ENCODE results near the gene GPR26. TPM values are rescaled to one million over a fixed set of nuclear protein-coding genes. Genes with fewer than 3 reads are reported as not detected.
"Not testable (repeated sequence)": the region's sequence is repeated elsewhere in the genome, so short reads cannot be mapped to it uniquely, and the experiment has no call there.

The GPR26 gene
- total RNA-seq, 1 donor from 2014 or later = not detected

DNA sequence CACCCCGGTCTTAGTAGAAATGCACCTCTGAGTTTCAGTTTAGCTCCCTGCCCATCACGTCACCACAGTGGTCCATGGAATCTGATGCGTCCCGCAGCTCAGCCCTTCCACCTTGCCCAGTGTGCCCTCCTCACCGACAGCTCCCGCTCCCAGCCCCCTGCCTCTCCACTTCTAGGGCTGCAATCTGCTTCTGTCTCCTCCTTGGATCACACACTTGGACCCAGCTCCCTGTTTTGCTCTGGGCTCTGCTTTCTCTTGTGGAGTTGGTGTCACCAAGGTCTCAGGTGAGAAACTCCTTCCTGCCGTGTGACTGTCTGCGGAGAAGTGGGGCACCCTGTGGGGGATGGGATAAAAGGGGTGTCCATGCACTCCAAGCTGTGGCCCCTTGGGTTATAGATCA lies 37.9 kb downstream of the GPR26 start:
- DNase-seq (ENCODE audit: low spot score) (no peak), ATAC-seq (no peak)

GRCh38 chr10:123704812-123705211 lies 38.7 kb downstream of the GPR26 start:
- no peak for ATAC-seq
- DNase-seq (ENCODE audit: low spot score) = no peak

- ATAC-seq = no peak
- DNase-seq (ENCODE audit: low spot score) = no peak
Measured at GRCh38 chr10:123706236-123706635, 40.1 kb downstream of the GPR26 start.

GRCh38 chr10:123715546-123715945 lies 49.4 kb downstream of the GPR26 start:
- no peak for ATAC-seq
- DNase-seq (ENCODE audit: low spot score) = no peak

DNA sequence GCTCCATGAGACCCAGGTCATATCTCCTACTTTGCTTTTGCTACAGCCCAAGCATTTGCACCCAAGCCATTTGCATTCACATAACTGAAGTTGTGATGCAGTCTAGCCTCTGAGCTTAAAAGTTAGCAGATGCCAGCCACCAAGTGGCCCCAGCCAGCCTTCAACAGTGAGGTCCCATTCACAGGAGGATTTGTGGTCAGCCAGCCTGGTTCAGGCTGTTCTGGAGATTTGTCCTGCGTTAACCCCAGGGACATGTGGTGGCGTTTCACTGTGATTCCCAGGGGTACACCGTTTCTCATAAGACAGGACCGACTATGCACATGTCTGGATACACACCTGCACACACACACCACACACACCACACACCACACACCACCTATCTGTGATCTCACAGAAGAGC lies 51.2 kb downstream of the GPR26 start:
- DNase-seq (ENCODE audit: low spot score) (no peak), ATAC-seq (no peak)

GRCh38 chr10:123718544-123719060 lies 52.4 kb downstream of the GPR26 start:
- ATAC-seq (no peak), DNase-seq (ENCODE audit: low spot score) (no peak)

- ATAC-seq (no peak), DNase-seq (ENCODE audit: low spot score) (no peak)
Measured at GRCh38 chr10:123720536-123720935, 54.4 kb downstream of the GPR26 start.

GRCh38 chr10:123721441-123722049 lies 55.4 kb downstream of the GPR26 start:
- DNase-seq (ENCODE audit: low spot score) (no peak), ATAC-seq (no peak)

- DNase-seq (ENCODE audit: low spot score) (no peak), ATAC-seq (no peak)
Measured at GRCh38 chr10:123722351-123722750, 56.2 kb downstream of the GPR26 start.

GRCh38 chr10:123724747-123725146 lies 58.6 kb downstream of the GPR26 start:
- ATAC-seq (no peak), DNase-seq (ENCODE audit: low spot score) (no peak)

- no peak for DNase-seq (ENCODE audit: low spot score)
- ATAC-seq = no peak
Measured at GRCh38 chr10:123726381-123726780, 60.2 kb downstream of the GPR26 start.

- no peak for DNase-seq (ENCODE audit: low spot score)
- no peak for ATAC-seq
Measured at GRCh38 chr10:123726836-123727235, 60.7 kb downstream of the GPR26 start.

GRCh38 chr10:123729523-123729922 lies 63.4 kb downstream of the GPR26 start:
- DNase-seq (ENCODE audit: low spot score) (no peak), ATAC-seq (no peak)

DNA sequence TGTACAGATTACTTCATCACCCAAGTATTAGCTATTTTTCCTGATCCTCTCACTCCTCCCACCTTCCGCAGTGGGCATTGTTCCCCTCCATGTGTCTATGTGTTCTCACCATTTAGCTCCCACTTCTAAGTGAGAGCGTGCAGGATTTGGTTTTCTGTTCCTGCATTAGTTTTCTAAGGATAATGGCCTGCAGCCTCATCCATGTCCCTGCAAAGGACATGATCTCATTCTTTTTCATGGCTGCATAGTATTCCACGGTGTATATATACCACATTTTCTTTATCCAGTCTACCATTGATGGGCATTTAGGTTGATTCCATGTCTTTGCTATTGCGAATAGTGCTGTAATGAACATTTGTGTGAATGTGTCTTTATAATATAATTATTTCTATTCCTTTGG lies 70.8 kb downstream of the GPR26 start:
- not testable (repeated sequence) for ATAC-seq; DNase-seq (ENCODE audit: low spot score)

DNA sequence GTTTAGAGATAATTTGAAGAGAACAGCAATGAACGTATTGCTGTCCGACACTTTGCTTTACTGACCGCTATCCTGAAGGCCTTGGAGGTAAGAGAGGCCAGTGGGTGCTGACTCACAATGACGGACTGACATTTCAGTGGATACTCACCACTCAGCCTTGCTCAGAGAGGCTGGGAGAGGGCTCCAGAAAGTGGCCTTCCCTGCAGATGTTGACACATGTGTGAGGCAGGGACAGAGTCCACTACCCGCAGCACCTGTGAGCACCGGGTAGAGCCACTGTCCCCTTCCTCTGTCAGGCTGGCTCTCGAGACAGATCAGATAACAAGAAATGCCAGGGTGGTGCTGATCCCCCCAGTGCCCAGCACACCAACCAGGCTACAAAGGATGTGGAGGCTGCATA lies 75.0 kb downstream of the GPR26 start:
- DNase-seq (ENCODE audit: low spot score) (no peak), ATAC-seq (no peak)

GRCh38 chr10:123741711-123742110 lies 75.6 kb downstream of the GPR26 start:
- ATAC-seq (no peak), DNase-seq (ENCODE audit: low spot score) (no peak)

- no peak for ATAC-seq
- no peak for DNase-seq (ENCODE audit: low spot score)
Measured at GRCh38 chr10:123742751-123743440, 76.7 kb downstream of the GPR26 start.

- ATAC-seq = no peak
Measured at GRCh38 chr10:123743441-123744223, 77.5 kb downstream of the GPR26 start.

DNA sequence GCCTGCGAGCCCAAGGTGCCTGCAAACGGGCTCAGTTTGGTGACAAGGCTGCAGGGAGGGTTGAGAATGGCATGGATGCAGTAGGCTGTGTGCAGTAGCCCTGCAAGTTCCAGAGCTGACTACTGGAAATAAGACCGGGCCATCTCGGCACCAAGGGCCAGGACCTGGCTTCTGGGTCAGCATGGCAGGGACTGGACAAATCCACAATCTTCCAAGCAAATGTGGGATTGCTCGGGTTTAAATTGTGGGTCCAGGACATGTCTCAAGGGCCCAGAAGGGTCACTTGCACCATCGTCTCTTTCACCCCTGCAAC lies 78.0 kb downstream of the GPR26 start:
- ATAC-seq (no peak), DNase-seq (ENCODE audit: low spot score) (no peak)

More at GRCh38 chr10:123743441-123744223, 77.5 kb downstream of the GPR26 start:
- no peak for DNase-seq (ENCODE audit: low spot score)

Measured in left lobe of liver (tissue), 2 donors.